Gastrocnemius medialis (tissue), 4 donors: Measurements from ENCODE around the gene TTC24. TPM values are rescaled to one million over a fixed set of nuclear protein-coding genes. Genes with fewer than 3 reads are reported as not detected.

ENCODE experiments used
- ATAC-seq, 2 donors: fragments of 150-250 bp; one replicate each; pipeline ENCODE4 v1.9.1; 2016
- DNase-seq, 2 donors: peaks; one replicate each; pipeline ENCODE4 v3.0.0-alpha.2; 2019
- H3K27ac ChIP-seq, 4 donors: fragments of 200-600 bp; sonication (generic); 1 replicate in 1 of 4; 2 replicates in 3 of 4; pipeline ENCODE4 v1.5.1; 2016 to 2018; ENCODE audit warnings: mild to moderate bottlenecking in 2 of 4, moderate library complexity in 1 of 4
- H3K27me3 ChIP-seq, 3 donors: fragments of 200-600 bp; sonication (generic) in 2 of 3; 1 replicate in 1 of 3; 2 replicates in 2 of 3; pipeline versions ENCODE4 v1.5.1 to v1.6.0; 2016 to 2019; ENCODE audit warnings: mild to moderate bottlenecking in 1 of 3, moderate library complexity in 1 of 3
- H3K36me3 ChIP-seq, 2 donors: fragments of 200-600 bp; sonication (generic) in 1 of 2; one replicate each; pipeline ENCODE4 v1.5.1; 2017 to 2018
- H3K4me1 ChIP-seq, 2 donors: fragments of 200-600 bp; sonication (generic) in 1 of 2; one replicate each; pipeline ENCODE4 v1.5.1; 2016 to 2017; ENCODE audit warnings: mild to moderate bottlenecking in 2 of 2
- H3K4me3 ChIP-seq, 4 donors: fragments of 200-600 bp; sonication (generic) in 3 of 4; 1 replicate in 1 of 4; 2 replicates in 3 of 4; pipeline ENCODE4 v1.5.1; 2016 to 2019; ENCODE audit warnings: mild to moderate bottlenecking in 2 of 4
- H3K9me3 ChIP-seq, 3 donors: fragments of 200-600 bp; sonication (generic) in 2 of 3; 1 replicate in 1 of 3; 2 replicates in 2 of 3; pipeline ENCODE4 v1.5.1; 2016 to 2019
- POLR2A ChIP-seq, 2 donors: fragments of 450-650 bp; IDR thresholded peaks; one replicate each; pipeline ENCODE4 v1.6.1; 2017; ENCODE audit warnings: antibody characterized with exemption in 2 of 2, mild to moderate bottlenecking in 2 of 2, moderate library complexity in 2 of 2
- in situ Hi-C, 4 donors: fragments of 200-750 bp; cut with MboI; loops; one replicate each; pipeline versions ENCODE4 v1.15.0 to v1.8.0; 2017; ENCODE audit warnings: low sequenced_read_pairs in 4 of 4
- intact Hi-C: fragments of 100-400 bp; cut with DNase I; formaldehyde crosslinking; loops from one replicate; pipeline ENCODE4 v1.15.1; 2023; ENCODE audit warnings: low total_unique reads
- total RNA-seq, 4 donors: library from RNA; depleted of rRNA; stranded (reverse); fragments of >200 nt; gene quantifications; one replicate each; pipeline versions ENCODE4 v1.1.0 to v1.2.3, GENCODE V29; 2016
- TF ChIP-seq, protein P1 (sequence below), 5 experiments: fragments of 450-650 bp in 3 of 5; fragments of 200-600 bp in 2 of 5; sonication (generic) in 2 of 5; IDR thresholded peaks in 4 of 5; conservative IDR thresholded peaks in 1 of 5; 1 replicate in 4 of 5; 2 replicates in 1 of 5; pipeline ENCODE4 v1.5.1; 2016 to 2019; ENCODE audit warnings: antibody characterized with exemption in 5 of 5, mild to moderate bottlenecking in 3 of 5, moderate library complexity in 3 of 5

The TTC24 gene
- total RNA-seq, 4 donors from 2014 or later = 3.6 TPM; not detected in 3

GRCh38 chr1:156559797-156560385 lies 19.6 kb upstream of the TTC24 start:
- ATAC-seq (no peak), DNase-seq (no peak)
- no peak for TF ChIP-seq POLR2A (IDR thresholded peaks at IDR 0.05)
- TF ChIP-seq, protein P1, sequence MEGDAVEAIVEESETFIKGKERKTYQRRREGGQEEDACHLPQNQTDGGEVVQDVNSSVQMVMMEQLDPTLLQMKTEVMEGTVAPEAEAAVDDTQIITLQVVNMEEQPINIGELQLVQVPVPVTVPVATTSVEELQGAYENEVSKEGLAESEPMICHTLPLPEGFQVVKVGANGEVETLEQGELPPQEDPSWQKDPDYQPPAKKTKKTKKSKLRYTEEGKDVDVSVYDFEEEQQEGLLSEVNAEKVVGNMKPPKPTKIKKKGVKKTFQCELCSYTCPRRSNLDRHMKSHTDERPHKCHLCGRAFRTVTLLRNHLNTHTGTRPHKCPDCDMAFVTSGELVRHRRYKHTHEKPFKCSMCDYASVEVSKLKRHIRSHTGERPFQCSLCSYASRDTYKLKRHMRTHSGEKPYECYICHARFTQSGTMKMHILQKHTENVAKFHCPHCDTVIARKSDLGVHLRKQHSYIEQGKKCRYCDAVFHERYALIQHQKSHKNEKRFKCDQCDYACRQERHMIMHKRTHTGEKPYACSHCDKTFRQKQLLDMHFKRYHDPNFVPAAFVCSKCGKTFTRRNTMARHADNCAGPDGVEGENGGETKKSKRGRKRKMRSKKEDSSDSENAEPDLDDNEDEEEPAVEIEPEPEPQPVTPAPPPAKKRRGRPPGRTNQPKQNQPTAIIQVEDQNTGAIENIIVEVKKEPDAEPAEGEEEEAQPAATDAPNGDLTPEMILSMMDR (IDR thresholded peaks at IDR 0.05 in 4 of 5, conservative IDR thresholded peaks at IDR 0.05 in 1 of 5) = no peak
- H3K27ac ChIP-seq = no peak overlapping the region
- no peak overlapping the region for H3K4me3 ChIP-seq
- H3K36me3 ChIP-seq = no peaks in the 10 kb centered on the region
- intact Hi-C loops (no loop called here), in situ Hi-C loops (no loop called here)
- no peaks in the 10 kb centered on the region for H3K27me3 ChIP-seq
- H3K9me3 ChIP-seq = no peaks in the 10 kb centered on the region
- peaks cover 7 to 8% of the 10 kb centered on the region in 2 donors for H3K4me1 ChIP-seq

DNA sequence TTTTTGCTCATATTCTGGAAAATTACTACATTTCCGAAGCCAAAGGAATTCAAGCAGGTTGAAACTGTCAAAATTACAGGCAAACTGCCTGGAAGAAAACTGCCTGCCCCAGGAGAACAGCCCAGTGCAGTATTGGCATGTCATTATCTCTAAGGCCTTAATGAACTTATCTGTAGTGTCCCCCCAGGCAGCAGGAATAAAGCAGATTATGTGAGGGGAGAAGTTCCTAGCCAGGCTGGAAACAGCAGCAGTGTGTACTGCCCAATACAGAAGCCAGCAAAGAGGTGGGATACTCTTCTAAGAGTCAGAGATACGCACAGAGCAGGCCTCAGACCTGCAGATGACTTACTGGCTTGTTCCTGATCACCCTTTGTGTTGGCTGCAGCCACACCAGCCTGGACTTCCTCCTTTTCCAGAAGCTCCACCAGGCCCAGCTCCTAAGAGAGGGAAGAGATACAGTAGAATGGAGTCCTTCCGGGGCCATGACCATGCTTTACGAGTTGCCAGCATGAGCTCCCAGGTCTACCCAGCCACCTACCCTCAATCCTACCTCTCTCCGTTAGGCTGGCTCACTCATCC lies 18.8 kb upstream of the TTC24 start:
- H3K27ac ChIP-seq = no peak overlapping the region
- ATAC-seq = no peak
- no peaks in the 10 kb centered on the region for H3K9me3 ChIP-seq
- no peaks in the 10 kb centered on the region for H3K27me3 ChIP-seq
- H3K4me1 ChIP-seq = peaks cover 7 to 8% of the 10 kb centered on the region in 2 donors
- in situ Hi-C loops = no loop called here
- no peak overlapping the region for H3K4me3 ChIP-seq
- intact Hi-C loops = no loop called here
- no peaks in the 10 kb centered on the region for H3K36me3 ChIP-seq
- no peak for DNase-seq
- TF ChIP-seq POLR2A (IDR thresholded peaks at IDR 0.05) = no peak
- TF ChIP-seq, protein P1 (IDR thresholded peaks at IDR 0.05 in 4 of 5, conservative IDR thresholded peaks at IDR 0.05 in 1 of 5) = no peak

- no peaks in the 10 kb centered on the region for H3K27me3 ChIP-seq
- no peak overlapping the region for H3K27ac ChIP-seq
- no peak overlapping the region for H3K4me3 ChIP-seq
- no peaks in the 10 kb centered on the region for H3K4me1 ChIP-seq
- in situ Hi-C loops (no loop called here), intact Hi-C loops (no loop called here)
- no peak for DNase-seq
- no peaks in the 10 kb centered on the region for H3K9me3 ChIP-seq
- no peaks in the 10 kb centered on the region for H3K36me3 ChIP-seq
- TF ChIP-seq POLR2A (IDR thresholded peaks at IDR 0.05) = no peak
- TF ChIP-seq, protein P1 (IDR thresholded peaks at IDR 0.05 in 4 of 5, conservative IDR thresholded peaks at IDR 0.05 in 1 of 5) = no peak
- no peak for ATAC-seq
These were observed 14.0 kb upstream of the TTC24 start for GRCh38 chr1:156565519-156565918.

DNA sequence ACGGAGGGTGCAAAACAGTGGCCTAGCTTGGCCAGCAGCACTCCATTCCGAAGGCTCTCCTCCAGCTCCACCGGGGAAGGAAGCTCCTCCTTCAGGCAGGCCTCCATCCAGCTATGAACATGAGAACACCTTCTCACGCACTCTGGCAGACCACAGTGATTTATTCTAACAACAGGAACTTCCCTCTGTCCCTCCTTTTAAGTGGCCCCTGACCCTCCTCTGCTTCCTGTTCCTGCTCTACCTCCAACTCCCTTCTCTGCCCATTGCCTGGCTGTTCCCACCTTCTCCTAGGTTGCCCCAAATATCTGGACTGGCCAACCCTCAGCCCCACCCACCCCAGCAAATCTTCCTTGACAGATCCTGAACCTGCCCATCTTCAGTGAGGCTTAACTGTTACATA lies 13.1 kb upstream of the TTC24 start:
- no peak overlapping the region for H3K27ac ChIP-seq
- TF ChIP-seq, protein P1 (IDR thresholded peaks at IDR 0.05 in 4 of 5, conservative IDR thresholded peaks at IDR 0.05 in 1 of 5) = no peak
- no peak for TF ChIP-seq POLR2A (IDR thresholded peaks at IDR 0.05)
- H3K27me3 ChIP-seq = no peaks in the 10 kb centered on the region
- ATAC-seq (no peak), DNase-seq (no peak)
- no peak overlapping the region for H3K4me3 ChIP-seq
- no peaks in the 10 kb centered on the region for H3K9me3 ChIP-seq
- H3K4me1 ChIP-seq = no peaks in the 10 kb centered on the region
- in situ Hi-C loops (no loop called here), intact Hi-C loops (no loop called here)
- H3K36me3 ChIP-seq = no peaks in the 10 kb centered on the region
